ENCODE measurements around the gene TBC1D10A. TPM values are rescaled to one million over a fixed set of nuclear protein-coding genes. Genes with fewer than 3 reads are reported as not detected.

The TBC1D10A gene
- total RNA-seq, 2 donors from 2014 or later = 12.1 to 13.7 TPM

DNA sequence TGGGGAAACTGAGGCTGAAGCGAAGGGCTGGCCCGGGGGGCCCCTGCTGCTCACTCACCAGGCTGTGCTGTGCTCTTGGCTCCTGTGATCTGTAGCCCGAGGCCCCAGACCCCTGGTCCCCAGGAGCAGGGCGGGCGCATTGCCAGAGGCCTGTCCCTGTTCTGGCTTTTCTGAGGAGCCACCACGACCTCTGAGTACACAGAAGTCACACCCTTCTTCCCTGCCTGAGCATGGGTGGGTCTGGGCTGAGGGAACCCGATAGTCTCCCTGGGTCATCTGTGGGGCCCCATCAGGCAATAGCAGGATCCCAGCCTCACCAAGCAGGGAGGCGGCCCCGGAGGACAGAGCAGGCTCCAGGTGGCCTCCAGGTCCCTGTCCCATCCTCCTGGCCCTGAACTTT lies 42.6 kb downstream of the TBC1D10A start:
- Histone ChIP-seq H3K4me1 (ENCODE audit: control insufficient read depth, insufficient read depth, low read length) (no peaks in the 10 kb centered on the region), H3K27me3 (ENCODE audit: control insufficient read depth, insufficient read depth, low read length, poor library complexity, severe bottlenecking) (no peaks in the 10 kb centered on the region), H3K9ac (ENCODE audit: extremely low read depth, low read length, poor library complexity, severe bottlenecking) (no peak overlapping the region), H3K9me3 (ENCODE audit: control insufficient read depth, low read length) (no peaks in the 10 kb centered on the region), H3K27ac (ENCODE audit: low read depth, low read length) (no peak overlapping the region), H3K36me3 (ENCODE audit: control insufficient read depth, insufficient read depth, low read length) (no peaks in the 10 kb centered on the region), H3K4me3 (ENCODE audit: low read length) (no peak overlapping the region)
- no peak overlapping the region for H3K27ac Mint-ChIP-seq
- no peaks in the 10 kb centered on the region for H3K9me3 Mint-ChIP-seq
- no peak for DNase-seq
- WGBS, 2 experiments (ENCODE audit: insufficient coverage in 1 of 2, insufficient read length in 1 of 2) = 88 to 100% methylated on average over 2 to 9 of the region's 9 CpGs
- H3K27me3 Mint-ChIP-seq (ENCODE audit: insufficient read depth) = no peaks in the 10 kb centered on the region
- peaks cover 4% of the 10 kb centered on the region for H3K4me1 Mint-ChIP-seq
- TF ChIP-seq, protein P1, sequence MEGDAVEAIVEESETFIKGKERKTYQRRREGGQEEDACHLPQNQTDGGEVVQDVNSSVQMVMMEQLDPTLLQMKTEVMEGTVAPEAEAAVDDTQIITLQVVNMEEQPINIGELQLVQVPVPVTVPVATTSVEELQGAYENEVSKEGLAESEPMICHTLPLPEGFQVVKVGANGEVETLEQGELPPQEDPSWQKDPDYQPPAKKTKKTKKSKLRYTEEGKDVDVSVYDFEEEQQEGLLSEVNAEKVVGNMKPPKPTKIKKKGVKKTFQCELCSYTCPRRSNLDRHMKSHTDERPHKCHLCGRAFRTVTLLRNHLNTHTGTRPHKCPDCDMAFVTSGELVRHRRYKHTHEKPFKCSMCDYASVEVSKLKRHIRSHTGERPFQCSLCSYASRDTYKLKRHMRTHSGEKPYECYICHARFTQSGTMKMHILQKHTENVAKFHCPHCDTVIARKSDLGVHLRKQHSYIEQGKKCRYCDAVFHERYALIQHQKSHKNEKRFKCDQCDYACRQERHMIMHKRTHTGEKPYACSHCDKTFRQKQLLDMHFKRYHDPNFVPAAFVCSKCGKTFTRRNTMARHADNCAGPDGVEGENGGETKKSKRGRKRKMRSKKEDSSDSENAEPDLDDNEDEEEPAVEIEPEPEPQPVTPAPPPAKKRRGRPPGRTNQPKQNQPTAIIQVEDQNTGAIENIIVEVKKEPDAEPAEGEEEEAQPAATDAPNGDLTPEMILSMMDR (conservative IDR thresholded peaks at IDR 0.05) = no peak
- H3K4me3 Mint-ChIP-seq = no peak overlapping the region
- H3K36me3 Mint-ChIP-seq (ENCODE audit: low read depth) = no peaks in the 10 kb centered on the region

DNA sequence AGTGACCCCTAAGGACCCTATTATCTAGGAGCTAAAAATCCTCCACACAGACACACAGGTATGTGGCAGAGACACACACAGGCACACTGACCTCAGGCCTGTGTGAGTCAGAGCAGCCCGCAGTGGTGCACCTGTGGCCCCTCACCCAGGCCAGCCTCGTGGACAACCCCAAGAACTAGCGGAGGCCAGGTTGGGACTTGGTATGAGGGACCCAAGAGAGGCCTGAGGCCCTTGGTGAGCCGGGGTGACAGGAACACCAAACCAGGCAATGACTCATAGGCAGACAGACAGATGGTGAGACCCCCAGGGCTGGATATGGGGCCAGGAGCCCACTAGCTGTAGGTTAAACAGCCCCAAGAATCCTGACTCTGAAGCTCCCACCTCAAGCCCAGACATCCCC lies 43.4 kb downstream of the TBC1D10A start:
- H3K36me3 Mint-ChIP-seq (ENCODE audit: low read depth) = no peaks in the 10 kb centered on the region
- Histone ChIP-seq H3K27me3 (ENCODE audit: control insufficient read depth, insufficient read depth, low read length, poor library complexity, severe bottlenecking) (no peaks in the 10 kb centered on the region), H3K4me3 (ENCODE audit: low read length) (no peak overlapping the region), H3K27ac (ENCODE audit: low read depth, low read length) (no peak overlapping the region), H3K4me1 (ENCODE audit: control insufficient read depth, insufficient read depth, low read length) (no peaks in the 10 kb centered on the region), H3K36me3 (ENCODE audit: control insufficient read depth, insufficient read depth, low read length) (no peaks in the 10 kb centered on the region), H3K9me3 (ENCODE audit: control insufficient read depth, low read length) (no peaks in the 10 kb centered on the region), H3K9ac (ENCODE audit: extremely low read depth, low read length, poor library complexity, severe bottlenecking) (no peak overlapping the region)
- 94 to 100% methylated on average over 3 to 4 of the region's 4 CpGs for WGBS, 2 experiments (ENCODE audit: insufficient coverage in 1 of 2, insufficient read length in 1 of 2)
- no peaks in the 10 kb centered on the region for H3K9me3 Mint-ChIP-seq
- no peaks in the 10 kb centered on the region for H3K27me3 Mint-ChIP-seq (ENCODE audit: insufficient read depth)
- peaks cover 3% of the 10 kb centered on the region for H3K4me1 Mint-ChIP-seq
- TF ChIP-seq, protein P1 (conservative IDR thresholded peaks at IDR 0.05) = no peak
- no peak overlapping the region for H3K4me3 Mint-ChIP-seq
- DNase-seq = no peak
- no peak overlapping the region for H3K27ac Mint-ChIP-seq

- Histone ChIP-seq H3K27ac (ENCODE audit: low read depth, low read length) (no peak overlapping the region), H3K4me1 (ENCODE audit: control insufficient read depth, insufficient read depth, low read length) (no peaks in the 10 kb centered on the region), H3K36me3 (ENCODE audit: control insufficient read depth, insufficient read depth, low read length) (no peaks in the 10 kb centered on the region), H3K27me3 (ENCODE audit: control insufficient read depth, insufficient read depth, low read length, poor library complexity, severe bottlenecking) (no peaks in the 10 kb centered on the region), H3K4me3 (ENCODE audit: low read length) (no peak overlapping the region), H3K9me3 (ENCODE audit: control insufficient read depth, low read length) (no peaks in the 10 kb centered on the region), H3K9ac (ENCODE audit: extremely low read depth, low read length, poor library complexity, severe bottlenecking) (no peak overlapping the region)
- Mint-ChIP-seq H3K9me3 (no peaks in the 10 kb centered on the region), H3K36me3 (ENCODE audit: low read depth) (no peaks in the 10 kb centered on the region), H3K27ac (no peak overlapping the region), H3K4me3 (no peak overlapping the region), H3K27me3 (ENCODE audit: insufficient read depth) (no peaks in the 10 kb centered on the region), H3K4me1 (peaks cover 4% of the 10 kb centered on the region)
- no peak for DNase-seq
- 89 to 94% methylated on average over 3 to 7 of the region's 7 CpGs for WGBS, 2 experiments (ENCODE audit: insufficient coverage in 1 of 2, insufficient read length in 1 of 2)
- TF ChIP-seq, protein P1 (conservative IDR thresholded peaks at IDR 0.05) = no peak
These were observed 44.1 kb downstream of the TBC1D10A start for GRCh38 chr22:30282616-30283046.
